GM12878 (cell line): ENCODE data around the gene CCDC194. TPM values are rescaled to one million over a fixed set of nuclear protein-coding genes. Genes with fewer than 3 reads are reported as not detected.

Source experiments
- BCLAF1 ChIP-seq: fragments of 450-650 bp; IDR thresholded peaks from 2 replicates; pipeline ENCODE4 v1.6.1; 2017; ENCODE audit warnings: antibody characterized with exemption, mild to moderate bottlenecking, moderate library complexity
- CBX5 ChIP-seq: sonication (generic); IDR thresholded peaks from 2 replicates; pipeline ENCODE4 v1.6.1; 2016; ENCODE audit warnings: low read depth, moderate library complexity, mild to moderate bottlenecking, inconsistent platforms
- CEBPB ChIP-seq, 2 experiments: fragments of 150-350 bp in 1 of 2; IDR thresholded peaks; 2 replicates each; pipeline ENCODE4 v1.6.1; 2012 to 2014; ENCODE audit warnings: low read depth in 2 of 2, low read length in 2 of 2, borderline replicate concordance in 1 of 2, inconsistent platforms in 1 of 2
- CHD4 ChIP-seq: fragments of 200-600 bp; sonication (generic); IDR thresholded peaks from 2 replicates; pipeline ENCODE4 v1.6.1; 2016; ENCODE audit warnings: mild to moderate bottlenecking
- CTCF ChIP-seq, 3 experiments: IDR thresholded peaks in 2 of 3; conservative IDR thresholded peaks in 1 of 3; 2 replicates each; pipeline ENCODE4 v1.5.1; 2011; ENCODE audit warnings: low read depth in 3 of 3, low read length in 3 of 3, mild to moderate bottlenecking in 3 of 3, control low read depth in 2 of 3, moderate library complexity in 2 of 3, inconsistent platforms in 1 of 3, mixed read lengths in 1 of 3; ENCODE audit not compliant: control insufficient read depth in 2 of 3, insufficient read depth in 1 of 3; ENCODE audit errors: extremely low read depth in 1 of 3
- EGR1 ChIP-seq, 2 experiments: IDR thresholded peaks; 1 replicate in 1 of 2; 2 replicates in 1 of 2; pipeline ENCODE4 v1.6.1; 2011 to 2012; ENCODE audit warnings: low read depth in 2 of 2, low read length in 2 of 2, borderline replicate concordance in 1 of 2, mild to moderate bottlenecking in 1 of 2, moderate library complexity in 1 of 2
- ETV6 ChIP-seq, 2 experiments: fragments of 450-650 bp in 1 of 2; IDR thresholded peaks in 1 of 2; conservative IDR thresholded peaks in 1 of 2; 2 replicates each; pipeline ENCODE4 v1.6.1; 2014; ENCODE audit warnings: antibody characterized with exemption in 1 of 2, borderline replicate concordance in 1 of 2, low read depth in 1 of 2, mild to moderate bottlenecking in 1 of 2, moderate library complexity in 1 of 2
- HCFC1 ChIP-seq: fragments of 150-350 bp; IDR thresholded peaks from 2 replicates; pipeline ENCODE4 v1.6.1; 2014; ENCODE audit warnings: low read length
- HDGF ChIP-seq: fragments of 450-650 bp; IDR thresholded peaks from 2 replicates; pipeline ENCODE4 v1.6.1; 2016; ENCODE audit warnings: antibody characterized with exemption
- IKZF2 ChIP-seq, 2 experiments: fragments of 450-650 bp; IDR thresholded peaks; 2 replicates each; pipeline ENCODE4 v1.6.1; 2017; ENCODE audit warnings: mild to moderate bottlenecking in 2 of 2, moderate library complexity in 2 of 2
- MXI1 ChIP-seq: fragments of 150-350 bp; IDR thresholded peaks from 2 replicates; pipeline ENCODE4 v1.6.1; 2011; ENCODE audit warnings: low read depth, mild to moderate bottlenecking, inconsistent platforms, low read length, improper control_type of control experiment
- NKRF ChIP-seq: fragments of 450-650 bp; conservative IDR thresholded peaks from 2 replicates; pipeline ENCODE4 v1.6.1; 2017; ENCODE audit warnings: mild to moderate bottlenecking, moderate library complexity
- PKNOX1 ChIP-seq: fragments of 450-650 bp; IDR thresholded peaks from 2 replicates; pipeline ENCODE4 v1.6.1; 2016; ENCODE audit warnings: mild to moderate bottlenecking
- RAD51 ChIP-seq: fragments of 450-650 bp; IDR thresholded peaks from 2 replicates; pipeline ENCODE4 v1.6.1; 2016; ENCODE audit warnings: moderate library complexity, mild to moderate bottlenecking, inconsistent platforms
- RELA ChIP-seq: fragments of 450-650 bp; IDR thresholded peaks from 2 replicates; pipeline ENCODE4 v1.8.0; 2014; ENCODE audit warnings: borderline replicate concordance; ENCODE audit not compliant: partially characterized antibody
- SMAD5 ChIP-seq: IDR thresholded peaks from 2 replicates; pipeline ENCODE4 v1.6.1; 2016; ENCODE audit warnings: antibody characterized with exemption, low read depth
- SMC3 ChIP-seq: IDR thresholded peaks from 2 replicates; pipeline ENCODE4 v1.6.1; 2011; ENCODE audit warnings: low read length, improper control_type of control experiment, borderline replicate concordance
- SPI1 ChIP-seq: IDR thresholded peaks from 2 replicates; pipeline ENCODE4 v1.6.1; 2011; ENCODE audit warnings: low read depth, mild to moderate bottlenecking, low read length, moderate library complexity, borderline replicate concordance; ENCODE audit not compliant: insufficient read depth
- SRF ChIP-seq, 2 experiments: IDR thresholded peaks; 2 replicates each; pipeline ENCODE4 v1.6.1; 2011; ENCODE audit warnings: low read depth in 2 of 2, low read length in 2 of 2, mild to moderate bottlenecking in 1 of 2, moderate library complexity in 1 of 2
- SUZ12 ChIP-seq: fragments of 200-600 bp; sonication (generic); IDR thresholded peaks from one replicate; pipeline ENCODE4 v1.6.1; 2018; ENCODE audit warnings: antibody characterized with exemption, mild to moderate bottlenecking; ENCODE audit not compliant: unreplicated experiment
- polyA plus RNA-seq, 11 experiments: library from polyadenylated mRNA; depleted of rRNA in 4 of 11; unstranded in 6 of 11; stranded (reverse) in 5 of 11; fragments of >200 nt; fragmentation: Nextera tagmentation in 4 of 11; fragmentation: Illumina TruSeq in 1 of 11; extraction: Ambion mirVana in 4 of 11; extraction: Trizol in 1 of 11; gene quantifications; 1 replicate in 1 of 11; 2 replicates in 10 of 11; pipeline versions ENCODE4 v1.2.1 to v1.2.3, GENCODE V29; 2011 to 2016; ENCODE audit warnings: inconsistent platforms in 2 of 11, missing spikeins in 2 of 11, low read depth in 1 of 11
- total RNA-seq, 4 experiments: library from RNA; depleted of rRNA in 3 of 4; stranded (reverse); fragments of >200 nt in 3 of 4; fragmentation: Illumina TruSeq in 1 of 4; extraction: Trizol in 1 of 4; gene quantifications; 2 replicates each; pipeline versions ENCODE4 v1.2.1 to v1.2.3, GENCODE V29; 2013 to 2021

CCDC194 gene
- total and polyA plus RNA-seq, 10 of the 15 experiments (the other 5 are each of a cell fraction or from before 2014, with no cell fraction given): 0.07 to 3.4 (median 0.97) TPM

- TF ChIP-seq NKRF: 0 out of 2 replicates have a peak, but pooled peaks have one; percentile 24
- TF ChIP-seq EGR1 (IDR thresholded peaks at IDR 0.05; ENCODE audit: borderline replicate concordance in 1 of 2, low read depth in 2 of 2, low read length in 2 of 2): no peak
- no peak for TF ChIP-seq CBX5
- no peak for TF ChIP-seq SMAD5
- TF ChIP-seq SRF (IDR thresholded peaks at IDR 0.05; ENCODE audit: low read depth in 2 of 2, low read length in 2 of 2): no peak
- no peak for TF ChIP-seq RELA
- no peak for TF ChIP-seq MXI1
- TF ChIP-seq HDGF: peak; percentile 94
- TF ChIP-seq CTCF (IDR thresholded peaks at IDR 0.05 in 2 of 3, conservative IDR thresholded peaks at IDR 0.05 in 1 of 3; ENCODE audit: control insufficient read depth in 2 of 3, extremely low read depth in 1 of 3, insufficient read depth in 1 of 3, low read depth in 3 of 3, low read length in 3 of 3): peak; percentile 71 to 77 (median 73)
- 0 out of 2 replicates have a peak, but pooled peaks have one; percentile 79 for TF ChIP-seq CHD4
- peak; percentile 60 for TF ChIP-seq SMC3
- TF ChIP-seq SPI1: no peak
- no peak for TF ChIP-seq PKNOX1
- TF ChIP-seq ETV6 (conservative IDR thresholded peaks at IDR 0.05 in 1 of 2, IDR thresholded peaks at IDR 0.05 in 1 of 2; ENCODE audit: borderline replicate concordance in 1 of 2, low read depth in 1 of 2): no peak
- TF ChIP-seq IKZF2 (IDR thresholded peaks at IDR 0.05): peak; percentile 13 to 30; a peak in 2 of 4 replicates
- no peak for TF ChIP-seq CEBPB (IDR thresholded peaks at IDR 0.05; ENCODE audit: borderline replicate concordance in 1 of 2, low read depth in 2 of 2, low read length in 2 of 2)
- no peak for TF ChIP-seq HCFC1
- TF ChIP-seq RAD51: no peak
- no peak for TF ChIP-seq BCLAF1
- TF ChIP-seq SUZ12: no peak
Observed at GRCh38 chr19:17394891-17395415, 957 bp upstream of the CCDC194 start (continued).
